ENCODE results near the gene HOXC9. TPM values are rescaled to one million over a fixed set of nuclear protein-coding genes. Genes with fewer than 3 reads are reported as not detected.
A peak's percentile ranks its signal among the peaks of the same experiment; 100 is the strongest.
"Not testable (repeated sequence)": the region's sequence is repeated elsewhere in the genome, so short reads cannot be mapped to it uniquely, and the experiment has no call there.

The HOXC9 gene
- total and polyA plus RNA-seq, 9 donors: 12.6 to 19.2 (median 15.6) TPM

GRCh38 chr12:54036620-54037359 lies 36.8 kb downstream of the HOXC9 start:
- peaks cover 12% of the 10 kb centered on the region for H3K36me3 ChIP-seq (ENCODE audit: control insufficient read depth, insufficient read depth, low read length)
- WGBS (ENCODE audit: insufficient coverage): 54% methylated on average over 12 of the region's 14 CpGs
- DNase-seq: peak; percentile 33
- H3K4me1 ChIP-seq (ENCODE audit: control insufficient read depth, insufficient read depth, low read length): peaks cover 89% of the 10 kb centered on the region
- H3K27me3 ChIP-seq (ENCODE audit: control insufficient read depth, insufficient read depth, low read length): peaks cover 50% of the 10 kb centered on the region
- H3K27ac ChIP-seq (ENCODE audit: low read length): peak overlapping the region; percentile 96
- no peak overlapping the region for H3K4me3 ChIP-seq (ENCODE audit: low read length)
- H3K9me3 ChIP-seq (replicated peaks; ENCODE audit: control insufficient read depth, low read depth, low read length): no peaks in the 10 kb centered on the region

- peak overlapping the region; percentile 38 for H3K4me3 ChIP-seq (ENCODE audit: low read length)
- H3K27me3 ChIP-seq (ENCODE audit: control insufficient read depth, insufficient read depth, low read length): peaks cover 42% of the 10 kb centered on the region
- peak; percentile 80 for DNase-seq
These were observed 37.7 kb downstream of the HOXC9 start for GRCh38 chr12:54037360-54038283.

GRCh38 chr12:54038284-54038870 lies 38.4 kb downstream of the HOXC9 start:
- no peaks in the 10 kb centered on the region for H3K9me3 ChIP-seq (replicated peaks; ENCODE audit: control insufficient read depth, low read depth, low read length)
- peak overlapping the region; percentile 38 for H3K4me3 ChIP-seq (ENCODE audit: low read length)
- peaks cover 35% of the 10 kb centered on the region for H3K27me3 ChIP-seq (ENCODE audit: control insufficient read depth, insufficient read depth, low read length)
- 80% methylated on average over 1 of the region's 5 CpGs for WGBS (ENCODE audit: insufficient coverage)
- DNase-seq: peak; percentile 59
- peaks cover 85% of the 10 kb centered on the region for H3K4me1 ChIP-seq (ENCODE audit: control insufficient read depth, insufficient read depth, low read length)
- H3K27ac ChIP-seq (ENCODE audit: low read length): peak overlapping the region; percentile 96
- peaks cover 8% of the 10 kb centered on the region for H3K36me3 ChIP-seq (ENCODE audit: control insufficient read depth, insufficient read depth, low read length)

More at GRCh38 chr12:54037360-54038283, 37.7 kb downstream of the HOXC9 start:
- Histone ChIP-seq H3K36me3 (ENCODE audit: control insufficient read depth, insufficient read depth, low read length) (peaks cover 8% of the 10 kb centered on the region), H3K4me1 (ENCODE audit: control insufficient read depth, insufficient read depth, low read length) (peaks cover 85% of the 10 kb centered on the region), H3K27ac (ENCODE audit: low read length) (peak overlapping the region; percentile 96), H3K9me3 (replicated peaks; ENCODE audit: control insufficient read depth, low read depth, low read length) (no peaks in the 10 kb centered on the region)
- 20% methylated on average over 1 of the region's 14 CpGs for WGBS (ENCODE audit: insufficient coverage)

GRCh38 chr12:54038871-54039414 lies 39.0 kb downstream of the HOXC9 start:
- H3K36me3 ChIP-seq (ENCODE audit: control insufficient read depth, insufficient read depth, low read length): peaks cover 8% of the 10 kb centered on the region
- H3K27ac ChIP-seq (ENCODE audit: low read length): peak overlapping the region; percentile 96
- 16% methylated on average over 7 of the region's 9 CpGs for WGBS (ENCODE audit: insufficient coverage)

GRCh38 chr12:54039417-54040147 lies 39.6 kb downstream of the HOXC9 start:
- peaks cover 90% of the 10 kb centered on the region for H3K4me1 ChIP-seq (ENCODE audit: control insufficient read depth, insufficient read depth, low read length)

More at GRCh38 chr12:54038871-54039414, 39.0 kb downstream of the HOXC9 start:
- peak; percentile 93 for DNase-seq
- Histone ChIP-seq H3K4me3 (ENCODE audit: low read length) (peak overlapping the region; percentile 38), H3K9me3 (replicated peaks; ENCODE audit: control insufficient read depth, low read depth, low read length) (no peaks in the 10 kb centered on the region), H3K4me1 (ENCODE audit: control insufficient read depth, insufficient read depth, low read length) (peaks cover 89% of the 10 kb centered on the region), H3K27me3 (ENCODE audit: control insufficient read depth, insufficient read depth, low read length) (peaks cover 33% of the 10 kb centered on the region)

GRCh38 chr12:54040148-54040494 lies 40.2 kb downstream of the HOXC9 start:
- peaks cover 23% of the 10 kb centered on the region for H3K27me3 ChIP-seq (ENCODE audit: control insufficient read depth, insufficient read depth, low read length)
- DNase-seq: peak; percentile 87

More at GRCh38 chr12:54039417-54040147, 39.6 kb downstream of the HOXC9 start:
- H3K27ac ChIP-seq (ENCODE audit: low read length): peak overlapping the region; percentile 96
- H3K27me3 ChIP-seq (ENCODE audit: control insufficient read depth, insufficient read depth, low read length): peaks cover 28% of the 10 kb centered on the region
- peaks cover 4% of the 10 kb centered on the region for H3K36me3 ChIP-seq (ENCODE audit: control insufficient read depth, insufficient read depth, low read length)
- peak overlapping the region; percentile 38 for H3K4me3 ChIP-seq (ENCODE audit: low read length)
- 6% methylated on average over 9 of the region's 16 CpGs for WGBS (ENCODE audit: insufficient coverage)
- DNase-seq: peak; percentile 98
- H3K9me3 ChIP-seq (replicated peaks; ENCODE audit: control insufficient read depth, low read depth, low read length): no peaks in the 10 kb centered on the region

GRCh38 chr12:54040648-54041047 lies 40.7 kb downstream of the HOXC9 start:
- Histone ChIP-seq H3K9me3 (replicated peaks; ENCODE audit: control insufficient read depth, low read depth, low read length) (no peaks in the 10 kb centered on the region), H3K27me3 (ENCODE audit: control insufficient read depth, insufficient read depth, low read length) (peaks cover 21% of the 10 kb centered on the region), H3K36me3 (ENCODE audit: control insufficient read depth, insufficient read depth, low read length) (no peaks in the 10 kb centered on the region), H3K4me3 (ENCODE audit: low read length) (no peak overlapping the region), H3K27ac (ENCODE audit: low read length) (peak overlapping the region; percentile 96), H3K4me1 (ENCODE audit: control insufficient read depth, insufficient read depth, low read length) (peaks cover 84% of the 10 kb centered on the region)
- no CpG with 5 or more reads among the region's 3 CpGs for WGBS (ENCODE audit: insufficient coverage)
- no peak for DNase-seq

More at GRCh38 chr12:54040148-54040494, 40.2 kb downstream of the HOXC9 start:
- Histone ChIP-seq H3K4me3 (ENCODE audit: low read length) (peak overlapping the region; percentile 38), H3K4me1 (ENCODE audit: control insufficient read depth, insufficient read depth, low read length) (peaks cover 88% of the 10 kb centered on the region), H3K9me3 (replicated peaks; ENCODE audit: control insufficient read depth, low read depth, low read length) (no peaks in the 10 kb centered on the region), H3K27ac (ENCODE audit: low read length) (peak overlapping the region; percentile 96), H3K36me3 (ENCODE audit: control insufficient read depth, insufficient read depth, low read length) (no peaks in the 10 kb centered on the region)
- WGBS (ENCODE audit: insufficient coverage): 26% methylated on average over 4 of the region's 4 CpGs

- H3K9me3 ChIP-seq (replicated peaks; ENCODE audit: control insufficient read depth, low read depth, low read length): no peaks in the 10 kb centered on the region
- no peak for DNase-seq
- H3K27ac ChIP-seq (ENCODE audit: low read length): peak overlapping the region; percentile 96
- WGBS (ENCODE audit: insufficient coverage): 33% methylated on average over 1 of the region's 2 CpGs
- H3K27me3 ChIP-seq (ENCODE audit: control insufficient read depth, insufficient read depth, low read length): peaks cover 25% of the 10 kb centered on the region
- peaks cover 80% of the 10 kb centered on the region for H3K4me1 ChIP-seq (ENCODE audit: control insufficient read depth, insufficient read depth, low read length)
- H3K4me3 ChIP-seq (ENCODE audit: low read length): no peak overlapping the region
- no peaks in the 10 kb centered on the region for H3K36me3 ChIP-seq (ENCODE audit: control insufficient read depth, insufficient read depth, low read length)
These were observed 41.2 kb downstream of the HOXC9 start for GRCh38 chr12:54041097-54041690.

- whole genome bisulfite sequencing (ENCODE audit: insufficient coverage): 93% methylated on average over 2 of the region's 6 CpGs
- H3K4me3 ChIP-seq (ENCODE audit: low read length); DNase-seq; H3K9me3 ChIP-seq (replicated peaks; ENCODE audit: control insufficient read depth, low read depth, low read length); H3K27ac ChIP-seq (ENCODE audit: low read length); H3K36me3 ChIP-seq (ENCODE audit: control insufficient read depth, insufficient read depth, low read length): not testable (repeated sequence)
- H3K4me1 ChIP-seq (ENCODE audit: control insufficient read depth, insufficient read depth, low read length): peaks cover 76% of the 10 kb centered on the region
- peaks cover 26% of the 10 kb centered on the region for H3K27me3 ChIP-seq (ENCODE audit: control insufficient read depth, insufficient read depth, low read length)
These were observed 42.1 kb downstream of the HOXC9 start for GRCh38 chr12:54042033-54042432.

Data from muscle of leg (tissue), 11 donors.